HG02884 (cell line): Measurements from ENCODE around the gene TMEM200C.
"Not testable (repeated sequence)": the region's sequence is repeated elsewhere in the genome, so short reads cannot be mapped to it uniquely, and the experiment has no call there.

Experiments used
- ATAC-seq: cut with Tn5 transposase; IDR thresholded peaks from one replicate; pipeline ENCODE4 v1.9.1; 2021; ENCODE audit warnings: mild to moderate bottlenecking, moderate library complexity; ENCODE audit not compliant: unreplicated experiment

TMEM200C gene

GRCh38 chr18:5892823-5893431, 2.4 kb downstream of the TMEM200C start:
- ATAC-seq, result no peak

- no peak for ATAC-seq
Observed at GRCh38 chr18:5891854-5892215, 3.5 kb downstream of the TMEM200C start.

GRCh38 chr18:5891184-5891853, 4.0 kb downstream of the TMEM200C start:
- ATAC-seq, result peak; percentile 5

- ATAC-seq, result peak; percentile 76
Observed at GRCh38 chr18:5890331-5891183, 4.8 kb downstream of the TMEM200C start.

- ATAC-seq, result no peak
Observed at GRCh38 chr18:5885361-5885760, 10.0 kb downstream of the TMEM200C start.

- peak; percentile 96 for ATAC-seq
Observed at GRCh38 chr18:5884375-5884774, 10.9 kb downstream of the TMEM200C start.

- ATAC-seq, result no peak
Observed at GRCh38 chr18:5879479-5879882, 15.8 kb downstream of the TMEM200C start.

GRCh38 chr18:5876891-5877290, 18.4 kb downstream of the TMEM200C start:
- ATAC-seq, result no peak

- no peak for ATAC-seq
Observed at GRCh38 chr18:5874336-5874735, 21.0 kb downstream of the TMEM200C start.

- no peak for ATAC-seq
Observed at GRCh38 chr18:5872886-5873285, 22.4 kb downstream of the TMEM200C start.

GRCh38 chr18:5871426-5871825, 23.9 kb downstream of the TMEM200C start:
- no peak for ATAC-seq

GRCh38 chr18:5868218-5868854, 27.0 kb downstream of the TMEM200C start:
- ATAC-seq, result peak; percentile 88

- ATAC-seq, result no peak
Observed at GRCh38 chr18:5865521-5865920, 29.8 kb downstream of the TMEM200C start.

- not testable (repeated sequence) for ATAC-seq
Observed at GRCh38 chr18:5862127-5862526, 33.2 kb downstream of the TMEM200C start.

GRCh38 chr18:5857180-5857579, 38.1 kb downstream of the TMEM200C start:
- ATAC-seq, result no peak

GRCh38 chr18:5853253-5853652, 42.1 kb downstream of the TMEM200C start:
- ATAC-seq, result no peak

GRCh38 chr18:5851998-5852397, 43.3 kb downstream of the TMEM200C start:
- ATAC-seq, result no peak

- ATAC-seq, result no peak
Observed at GRCh38 chr18:5842653-5843052, 52.7 kb downstream of the TMEM200C start.

- no peak for ATAC-seq
Observed at GRCh38 chr18:5841518-5841917, 53.8 kb downstream of the TMEM200C start.

GRCh38 chr18:5840547-5840946, 54.8 kb downstream of the TMEM200C start:
- no peak for ATAC-seq

GRCh38 chr18:5840025-5840424, 55.3 kb downstream of the TMEM200C start:
- no peak for ATAC-seq
